Measurements from ENCODE around the gene NEUROG1.

The NEUROG1 gene

DNA sequence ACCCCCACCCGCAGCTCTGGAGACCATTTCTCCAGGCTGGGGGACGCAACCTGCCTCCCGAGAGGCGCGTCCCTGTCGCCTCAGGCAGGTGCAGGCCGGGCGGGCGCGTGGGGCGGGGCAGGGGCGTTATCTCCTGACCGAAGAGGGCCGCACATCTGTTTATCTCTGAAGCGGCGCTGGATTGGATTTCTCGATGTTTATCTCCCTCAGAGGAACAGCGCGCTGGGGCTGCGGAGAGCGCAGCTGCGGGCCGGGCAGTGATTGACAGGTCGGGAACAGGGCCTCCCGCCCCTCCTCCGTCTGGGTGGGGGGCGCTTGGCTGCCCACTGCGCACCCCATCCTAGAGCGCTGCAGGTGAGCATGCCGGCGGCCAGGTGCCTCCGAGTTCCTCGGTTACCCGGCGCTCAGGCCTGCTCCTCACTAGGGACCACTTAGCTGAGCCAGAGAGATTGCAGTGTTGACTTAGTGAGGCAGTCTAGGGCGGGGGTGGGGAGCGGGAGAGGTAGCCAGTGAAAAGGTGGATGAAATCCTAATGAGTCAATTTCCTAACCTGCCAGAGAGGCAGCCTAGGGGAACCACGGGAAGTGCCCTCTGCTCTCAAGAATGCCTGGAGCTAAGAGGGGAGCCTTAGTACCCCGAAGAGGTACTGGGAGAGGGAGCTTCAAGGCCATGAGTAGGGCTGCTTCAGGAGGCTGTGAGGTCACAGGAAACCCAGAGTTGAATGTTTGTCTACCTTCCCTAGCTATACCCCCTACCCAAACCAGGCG is 44.0 kb downstream of the NEUROG1 start:
- DNase-seq: no peak

DNA sequence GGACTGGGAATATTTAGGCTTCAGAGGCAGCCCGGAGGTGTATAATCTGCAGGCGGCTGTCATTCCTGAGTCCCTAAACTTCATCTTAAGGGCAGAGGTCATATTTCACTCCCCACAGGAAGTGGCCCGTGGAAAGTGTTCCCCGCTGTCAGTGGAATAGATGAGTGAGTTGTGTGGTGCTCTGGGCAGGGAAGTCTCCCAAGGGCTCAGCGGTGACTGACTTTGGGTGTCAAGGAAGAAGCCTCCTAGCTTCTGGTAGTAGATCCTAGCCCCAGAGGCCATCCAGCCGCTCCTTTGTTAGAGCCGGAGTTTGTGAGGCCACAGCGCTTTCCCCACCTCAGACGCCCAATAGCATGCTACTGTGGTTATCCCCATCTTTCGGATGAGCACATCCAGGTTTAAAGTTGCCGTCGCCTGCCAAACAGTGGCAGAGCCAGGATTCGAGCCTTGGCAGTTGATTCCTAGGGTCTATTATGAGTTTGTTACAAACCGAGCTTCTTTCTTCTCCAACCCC is 44.7 kb downstream of the NEUROG1 start:
- DNase-seq: no peak

DNA sequence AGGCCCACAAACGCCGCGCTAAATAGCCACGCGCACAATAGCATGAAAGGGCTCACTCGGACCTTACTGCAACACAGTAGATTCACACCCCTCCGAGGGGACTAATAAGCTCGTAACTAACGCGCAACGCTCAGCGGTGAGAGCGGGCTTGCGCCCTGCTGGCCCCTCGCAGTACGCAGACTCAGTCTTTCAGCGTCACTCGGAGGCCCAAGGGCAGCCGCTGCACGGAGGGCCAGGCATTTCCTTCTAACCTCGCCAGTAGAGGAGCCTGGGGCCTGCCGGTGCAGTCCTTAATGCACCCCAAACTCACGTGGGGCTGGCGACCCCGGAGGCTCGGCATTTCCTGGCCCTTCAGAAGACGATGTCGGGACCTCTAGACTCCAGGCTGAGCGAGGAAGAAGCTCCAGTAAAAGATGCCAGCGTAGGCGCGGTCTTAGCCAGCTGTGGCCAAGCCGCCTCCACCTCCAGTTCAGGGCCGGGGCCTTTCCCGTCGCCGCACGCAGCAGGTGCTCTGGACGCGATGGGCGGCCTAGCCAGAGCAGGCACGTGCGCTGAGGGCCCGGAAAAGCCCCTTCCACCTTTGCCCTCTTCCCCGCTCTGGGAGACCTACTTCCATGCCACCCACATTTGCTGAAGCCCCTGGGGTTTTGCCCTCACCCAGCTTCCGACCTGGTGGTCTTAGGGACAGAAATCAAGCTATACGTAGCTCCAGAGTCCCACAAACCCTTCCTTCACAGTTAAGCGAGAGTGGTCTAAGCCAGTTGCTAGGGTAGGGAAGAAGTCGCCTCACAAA is 45.3 kb downstream of the NEUROG1 start:
- DNase-seq: no peak

DNA sequence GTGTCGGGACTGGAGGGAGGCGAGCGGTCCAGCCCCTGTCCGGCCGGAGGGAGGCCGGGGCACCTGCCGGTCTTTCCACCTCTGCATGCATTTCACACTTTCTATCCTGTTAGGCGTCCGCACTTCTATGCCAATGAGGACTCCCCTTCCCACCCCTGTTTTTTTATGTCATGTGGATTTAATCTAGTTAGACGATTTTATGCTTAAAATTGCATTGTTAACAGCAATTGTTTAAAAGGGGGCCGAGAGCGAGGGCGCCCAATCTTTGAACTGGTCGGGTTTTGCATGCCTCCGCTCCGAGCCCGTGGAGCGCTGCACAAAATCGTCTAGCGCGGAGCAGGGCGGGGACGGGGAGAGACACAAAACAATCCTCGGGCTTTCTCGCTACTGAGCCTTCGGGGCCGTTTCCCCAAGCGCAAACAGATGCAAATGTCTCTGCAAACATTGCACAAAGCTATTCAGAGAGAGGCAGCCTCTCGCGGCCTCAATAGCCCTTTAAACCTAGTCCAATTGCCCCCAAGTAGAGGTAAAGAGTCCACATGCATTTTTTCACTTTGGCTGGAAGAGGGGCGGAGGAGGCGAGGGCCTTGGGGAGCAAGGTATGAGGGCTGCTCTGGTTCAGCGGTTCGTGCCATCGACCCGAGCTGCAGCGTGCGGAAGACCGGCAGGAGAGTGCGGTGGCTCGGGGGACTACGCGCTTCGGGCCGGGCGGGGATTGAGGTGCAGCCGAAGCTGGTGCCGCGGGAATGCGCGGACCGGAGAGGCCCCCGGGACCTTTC is 46.1 kb downstream of the NEUROG1 start:
- DNase-seq: no peak

DNA sequence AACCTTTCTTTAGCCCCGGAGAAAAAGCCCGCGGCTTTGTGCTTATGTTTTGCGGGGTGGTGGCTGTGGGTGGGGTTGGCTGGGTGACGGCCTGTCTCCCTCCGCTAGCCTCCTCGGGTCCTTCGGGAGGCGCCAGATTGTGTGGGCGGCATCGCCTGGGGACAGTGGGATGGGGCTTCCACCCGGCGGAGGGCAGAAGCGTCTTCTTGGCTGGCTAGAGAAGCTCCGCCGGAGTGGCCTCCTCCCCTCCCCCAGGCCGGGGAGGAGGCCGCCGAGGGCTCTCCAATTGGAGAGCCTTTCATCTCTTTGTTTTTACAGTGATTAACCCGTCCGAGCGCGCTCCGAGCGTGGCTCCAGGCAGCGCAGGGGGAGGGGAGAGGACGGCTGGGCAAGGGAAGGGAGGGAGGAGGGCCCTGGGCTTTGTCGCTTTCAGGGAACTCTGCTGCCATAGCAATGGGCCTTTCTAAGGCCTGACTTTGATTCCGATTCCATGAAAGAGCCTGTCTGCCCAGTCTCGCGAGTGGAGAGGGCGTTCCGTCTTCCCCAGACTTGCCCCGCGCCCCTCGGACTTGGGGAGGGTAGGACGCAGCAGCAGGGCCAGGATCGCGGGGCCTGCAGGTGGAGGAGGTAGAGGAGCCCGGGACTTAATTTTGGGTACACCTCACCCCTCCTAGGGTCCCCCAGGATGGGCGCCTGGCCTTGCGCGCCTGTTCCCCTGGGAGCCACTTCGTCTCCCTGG is 46.9 kb downstream of the NEUROG1 start:
- no peak for DNase-seq

DNA sequence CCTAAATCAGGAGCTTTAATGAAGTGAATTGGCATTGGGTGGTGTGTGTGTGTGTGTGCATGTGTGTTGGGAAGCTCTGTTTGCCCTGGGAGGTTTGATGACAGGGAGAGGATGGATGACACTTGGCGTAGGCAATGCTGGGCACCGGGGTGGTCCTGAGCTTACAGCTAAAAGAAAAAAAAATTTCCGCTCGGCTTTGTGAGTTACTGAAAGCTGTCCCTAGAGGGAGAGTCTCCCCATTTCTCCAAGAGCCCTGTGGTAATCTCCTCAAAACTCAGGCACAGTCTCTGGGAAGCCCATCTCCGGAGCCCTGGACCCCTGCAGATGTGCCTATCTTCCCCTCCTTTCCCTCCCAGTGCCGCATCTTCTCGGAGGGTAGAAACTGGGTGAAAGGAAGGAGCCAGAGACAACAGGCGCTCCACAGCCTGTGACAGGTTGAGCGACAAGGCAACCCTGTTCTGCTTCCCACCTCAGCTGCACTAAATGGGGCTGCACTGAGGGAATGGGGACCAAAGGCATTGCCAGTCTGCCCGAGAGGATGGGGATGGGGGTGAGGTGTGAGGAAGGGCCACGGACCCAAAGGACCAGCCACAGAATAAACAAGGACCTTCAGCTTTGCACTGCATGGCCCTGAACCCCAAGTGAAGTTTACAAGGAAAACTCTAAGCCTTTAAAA is 47.8 kb downstream of the NEUROG1 start:
- DNase-seq: no peak

DNA sequence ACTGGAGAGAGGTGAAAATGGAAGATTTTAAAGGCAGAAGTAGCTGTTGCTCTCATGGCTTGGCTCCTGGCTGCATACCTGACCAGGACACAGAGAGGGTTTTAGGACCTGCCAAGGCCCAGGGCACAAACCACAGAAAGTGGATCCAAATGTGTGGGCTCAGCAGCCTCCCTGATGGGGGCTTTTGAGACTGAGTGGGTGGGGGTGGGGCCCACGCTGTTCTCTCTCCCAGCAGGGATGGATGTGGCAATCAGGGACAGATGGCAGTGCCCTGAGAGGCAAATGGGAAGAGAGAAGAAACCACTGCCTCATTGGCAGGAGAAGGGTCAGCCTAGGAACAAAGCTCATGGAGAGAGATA is 48.7 kb downstream of the NEUROG1 start:
- no peak for DNase-seq

DNA sequence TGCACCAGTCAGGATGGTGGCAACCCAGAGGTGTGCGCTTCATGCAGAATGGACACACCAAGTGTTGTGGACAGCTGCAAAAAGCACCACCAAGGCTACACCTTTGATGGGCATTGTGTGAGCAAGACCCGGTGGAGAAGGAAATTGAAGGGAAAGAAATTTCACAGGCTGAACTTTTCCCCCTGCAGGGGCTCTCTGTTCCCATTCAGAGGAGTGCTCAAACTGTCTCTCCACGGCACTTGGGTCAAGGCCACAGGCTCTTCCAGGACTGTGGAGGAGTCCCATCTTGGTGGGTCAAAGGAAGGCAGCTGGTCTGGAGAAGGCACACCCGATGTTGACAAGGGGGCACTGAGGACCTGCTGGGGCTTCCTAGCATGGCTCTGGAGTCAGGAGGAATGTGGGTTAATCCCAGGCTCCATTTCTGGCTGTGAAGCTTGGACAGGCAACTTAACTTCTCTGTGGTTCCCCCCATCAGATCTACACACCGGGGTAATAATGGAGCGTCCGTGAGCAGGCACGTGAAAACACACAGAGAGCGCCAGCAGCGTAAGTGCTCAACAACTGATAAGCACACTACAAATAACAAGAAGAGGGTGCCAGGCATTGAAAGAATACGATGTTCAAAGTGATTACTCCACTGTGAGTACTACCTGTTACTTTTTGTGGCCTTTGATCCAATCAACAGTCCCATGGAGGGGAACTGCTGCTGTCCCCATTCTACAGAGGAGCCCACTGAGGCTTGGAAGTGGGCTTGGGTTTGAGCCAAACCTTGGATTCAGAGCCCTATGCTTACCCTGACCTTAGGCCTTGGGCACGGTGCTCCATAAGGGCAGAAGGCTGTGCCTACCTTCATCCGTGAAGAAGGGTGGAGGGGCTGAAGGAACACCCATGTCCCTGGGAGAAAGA is 49.4 kb downstream of the NEUROG1 start:
- DNase-seq: no peak

DNA sequence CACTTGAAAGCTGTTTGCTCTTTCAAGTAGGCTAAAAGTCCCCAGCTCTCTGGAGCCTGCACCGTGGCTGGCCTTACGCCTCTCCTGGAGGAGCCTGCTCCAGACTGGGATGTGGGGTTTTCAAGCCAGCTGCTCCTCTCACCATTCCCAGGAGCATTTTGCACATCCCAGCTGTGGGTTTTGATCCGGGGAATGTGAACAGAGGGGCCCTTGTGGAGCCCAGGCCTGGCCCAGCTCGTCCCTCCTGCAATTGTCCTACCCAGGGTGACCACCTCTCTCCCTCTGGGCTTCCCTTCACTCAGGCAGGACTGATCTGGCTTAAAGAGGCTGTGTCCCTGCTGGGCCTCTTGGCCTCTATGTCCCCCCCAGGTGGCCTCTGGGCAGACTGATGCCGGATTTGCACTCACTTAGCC is 51.1 kb downstream of the NEUROG1 start:
- no peak for DNase-seq
